Measurements from ENCODE around the gene TAF1C.

The TAF1C gene

GRCh38 chr16:84181144-84181915 lies 5.5 kb downstream of the TAF1C start:
- Histone ChIP-seq H3K36me3 (ENCODE audit: insufficient read depth, low read length) (peaks cover 33% of the 10 kb centered on the region), H3K27me3 (ENCODE audit: control insufficient read depth in 1 of 2, insufficient read depth in 2 of 2, low read length in 2 of 2) (no peaks in the 10 kb centered on the region), H3K4me3 (ENCODE audit: low read depth in 1 of 2, low read length in 2 of 2) (no peak overlapping the region), H3K9ac (ENCODE audit: low read length) (no peak overlapping the region), H3K9me3 (ENCODE audit: low read length) (no peaks in the 10 kb centered on the region), H3K27ac (ENCODE audit: low read depth, low read length) (no peak overlapping the region), H3K4me1 (ENCODE audit: insufficient read depth, low read length) (peaks cover 28% of the 10 kb centered on the region)

GRCh38 chr16:84180519-84181140 lies 6.2 kb downstream of the TAF1C start:
- Histone ChIP-seq H3K9ac (ENCODE audit: low read length) (no peak overlapping the region), H3K4me1 (ENCODE audit: insufficient read depth, low read length) (peaks cover 22% of the 10 kb centered on the region), H3K9me3 (ENCODE audit: low read length) (no peaks in the 10 kb centered on the region), H3K4me3 (ENCODE audit: low read depth in 1 of 2, low read length in 2 of 2) (no peak overlapping the region), H3K36me3 (ENCODE audit: insufficient read depth, low read length) (peaks cover 33% of the 10 kb centered on the region), H3K27me3 (ENCODE audit: control insufficient read depth in 1 of 2, insufficient read depth in 2 of 2, low read length in 2 of 2) (no peaks in the 10 kb centered on the region), H3K27ac (ENCODE audit: low read depth, low read length) (no peak overlapping the region)

- Histone ChIP-seq H3K27ac (ENCODE audit: low read depth, low read length) (no peak overlapping the region), H3K4me1 (ENCODE audit: insufficient read depth, low read length) (peaks cover 21% of the 10 kb centered on the region), H3K4me3 (ENCODE audit: low read depth in 1 of 2, low read length in 2 of 2) (no peak overlapping the region), H3K9me3 (ENCODE audit: low read length) (no peaks in the 10 kb centered on the region), H3K9ac (ENCODE audit: low read length) (no peak overlapping the region), H3K36me3 (ENCODE audit: insufficient read depth, low read length) (peaks cover 33% of the 10 kb centered on the region), H3K27me3 (ENCODE audit: control insufficient read depth in 1 of 2, insufficient read depth in 2 of 2, low read length in 2 of 2) (no peaks in the 10 kb centered on the region)
These were observed 7.1 kb downstream of the TAF1C start for GRCh38 chr16:84179612-84180320.

GRCh38 chr16:84178892-84179611 lies 7.8 kb downstream of the TAF1C start:
- Histone ChIP-seq H3K9ac (ENCODE audit: low read length) (no peak overlapping the region), H3K4me1 (ENCODE audit: insufficient read depth, low read length) (peaks cover 21% of the 10 kb centered on the region), H3K27ac (ENCODE audit: low read depth, low read length) (no peak overlapping the region), H3K27me3 (ENCODE audit: control insufficient read depth in 1 of 2, insufficient read depth in 2 of 2, low read length in 2 of 2) (no peaks in the 10 kb centered on the region), H3K4me3 (ENCODE audit: low read depth in 1 of 2, low read length in 2 of 2) (no peak overlapping the region), H3K36me3 (ENCODE audit: insufficient read depth, low read length) (peaks cover 33% of the 10 kb centered on the region), H3K9me3 (ENCODE audit: low read length) (no peaks in the 10 kb centered on the region)

DNA sequence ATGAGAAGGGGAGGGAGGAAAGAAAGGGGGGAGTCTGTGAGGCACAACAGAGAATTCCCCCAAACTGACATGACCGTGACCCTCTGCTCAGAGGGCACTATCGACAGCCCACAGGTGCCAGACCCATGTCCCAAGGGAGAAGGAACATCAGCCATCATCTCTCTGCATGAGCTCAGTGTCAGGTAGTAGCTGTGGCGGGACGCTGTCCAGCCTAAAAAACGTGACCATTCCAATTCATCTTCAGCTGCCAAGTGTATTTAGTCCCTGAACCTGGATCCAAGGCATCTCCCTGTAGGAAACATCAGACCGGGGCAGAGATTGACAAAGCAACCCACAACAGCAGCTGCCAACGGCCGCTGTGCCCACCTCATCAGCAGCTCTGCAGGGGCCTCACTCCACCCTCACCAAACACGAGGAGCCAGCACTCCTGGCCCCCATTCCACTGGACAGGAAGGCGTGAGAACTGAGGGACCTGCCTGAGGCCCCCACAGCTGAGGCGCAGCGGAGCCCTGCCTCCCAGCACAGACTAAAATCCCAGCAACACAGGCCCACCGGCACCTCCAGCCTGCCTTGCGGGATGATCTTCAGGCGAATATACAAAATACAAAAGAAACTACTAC lies 8.6 kb downstream of the TAF1C start:
- Histone ChIP-seq H3K27me3 (ENCODE audit: control insufficient read depth in 1 of 2, insufficient read depth in 2 of 2, low read length in 2 of 2) (no peaks in the 10 kb centered on the region), H3K4me1 (ENCODE audit: insufficient read depth, low read length) (peaks cover 21% of the 10 kb centered on the region), H3K4me3 (ENCODE audit: low read depth in 1 of 2, low read length in 2 of 2) (no peak overlapping the region), H3K9me3 (ENCODE audit: low read length) (no peaks in the 10 kb centered on the region), H3K36me3 (ENCODE audit: insufficient read depth, low read length) (peaks cover 33% of the 10 kb centered on the region), H3K9ac (ENCODE audit: low read length) (no peak overlapping the region), H3K27ac (ENCODE audit: low read depth, low read length) (peak overlapping the region; percentile 32)

DNA sequence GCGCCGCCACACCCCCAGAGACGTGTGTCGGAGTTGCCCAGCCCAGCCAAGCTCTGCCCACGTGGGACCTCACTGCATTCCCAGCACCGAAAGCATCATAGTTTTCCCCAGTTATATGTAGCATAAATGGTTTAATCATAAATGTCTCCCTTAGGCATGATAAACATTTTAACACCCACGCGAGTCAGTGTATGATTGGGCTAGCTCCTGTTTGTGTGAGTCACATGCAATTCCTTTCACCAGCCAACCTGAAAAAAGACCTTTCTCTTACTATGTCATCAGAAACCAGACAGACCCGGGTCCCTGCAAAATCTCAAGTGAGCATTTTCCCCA lies 9.2 kb downstream of the TAF1C start:
- peak overlapping the region; percentile 32 for H3K27ac ChIP-seq (ENCODE audit: low read depth, low read length)
- peaks cover 21% of the 10 kb centered on the region for H3K4me1 ChIP-seq (ENCODE audit: insufficient read depth, low read length)
- H3K4me3 ChIP-seq (ENCODE audit: low read depth in 1 of 2, low read length in 2 of 2) = no peak overlapping the region
- no peaks in the 10 kb centered on the region for H3K9me3 ChIP-seq (ENCODE audit: low read length)
- H3K36me3 ChIP-seq (ENCODE audit: insufficient read depth, low read length) = peaks cover 28% of the 10 kb centered on the region
- H3K9ac ChIP-seq (ENCODE audit: low read length) = no peak overlapping the region
- no peaks in the 10 kb centered on the region for H3K27me3 ChIP-seq (ENCODE audit: control insufficient read depth in 1 of 2, insufficient read depth in 2 of 2, low read length in 2 of 2)

DNA sequence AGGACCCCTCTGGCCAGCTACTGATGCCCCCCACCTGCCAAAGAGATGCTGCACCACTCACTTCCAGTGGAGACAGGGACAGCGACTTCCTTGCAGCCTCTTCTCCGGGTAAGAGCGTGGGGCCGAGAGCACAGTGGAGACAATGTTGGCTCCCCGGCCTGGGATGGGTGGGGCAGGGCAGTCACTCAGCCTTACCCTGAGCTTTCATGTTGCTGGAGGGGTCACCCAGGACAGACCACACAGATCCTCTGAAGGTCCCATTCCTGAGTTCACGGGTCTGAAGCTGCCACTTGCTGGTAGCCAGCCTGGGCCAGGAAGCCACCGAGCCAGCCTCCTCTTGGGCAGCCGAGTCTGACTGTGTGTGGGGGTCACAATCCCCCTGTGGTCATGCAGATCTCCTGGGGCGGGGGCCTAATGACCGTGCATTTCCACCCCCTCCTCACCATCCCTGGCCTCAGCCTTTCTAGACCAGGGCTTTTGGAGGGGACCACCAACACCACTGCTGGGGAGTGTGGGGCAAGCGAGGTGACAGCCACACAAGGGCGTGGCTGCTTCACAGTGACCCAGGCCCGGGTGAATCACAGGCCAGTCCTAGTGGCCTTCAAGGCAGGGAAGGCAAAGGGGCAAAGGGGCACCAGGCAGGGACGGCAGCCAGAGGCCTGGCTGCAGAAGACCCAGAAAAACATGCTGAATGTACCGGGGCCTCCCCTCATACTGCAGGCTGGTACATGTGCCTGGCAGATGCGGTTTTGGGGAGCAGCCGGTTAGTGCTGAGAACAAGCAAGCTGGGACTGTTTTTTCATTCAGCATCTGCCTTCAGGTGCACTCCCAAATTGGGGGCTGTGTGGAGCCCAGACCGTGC lies 10.4 kb downstream of the TAF1C start:
- Histone ChIP-seq H3K9ac (ENCODE audit: low read length) (no peak overlapping the region), H3K9me3 (ENCODE audit: low read length) (no peaks in the 10 kb centered on the region), H3K27me3 (ENCODE audit: control insufficient read depth in 1 of 2, insufficient read depth in 2 of 2, low read length in 2 of 2) (no peaks in the 10 kb centered on the region), H3K36me3 (ENCODE audit: insufficient read depth, low read length) (peaks cover 17% of the 10 kb centered on the region), H3K4me1 (ENCODE audit: insufficient read depth, low read length) (peaks cover 21% of the 10 kb centered on the region), H3K4me3 (ENCODE audit: low read depth in 1 of 2, low read length in 2 of 2) (no peak overlapping the region), H3K27ac (ENCODE audit: low read depth, low read length) (peak overlapping the region; percentile 32)

GRCh38 chr16:84175350-84176081 lies 11.3 kb downstream of the TAF1C start:
- H3K4me1 ChIP-seq (ENCODE audit: insufficient read depth, low read length) = peaks cover 21% of the 10 kb centered on the region
- no peaks in the 10 kb centered on the region for H3K27me3 ChIP-seq (ENCODE audit: control insufficient read depth in 1 of 2, insufficient read depth in 2 of 2, low read length in 2 of 2)
- no peaks in the 10 kb centered on the region for H3K9me3 ChIP-seq (ENCODE audit: low read length)
- no peak overlapping the region for H3K27ac ChIP-seq (ENCODE audit: low read depth, low read length)
- H3K4me3 ChIP-seq (ENCODE audit: low read depth in 1 of 2, low read length in 2 of 2) = no peak overlapping the region
- no peak overlapping the region for H3K9ac ChIP-seq (ENCODE audit: low read length)
- peaks cover 9% of the 10 kb centered on the region for H3K36me3 ChIP-seq (ENCODE audit: insufficient read depth, low read length)

- no peak overlapping the region for H3K27ac ChIP-seq (ENCODE audit: low read depth, low read length)
- H3K9ac ChIP-seq (ENCODE audit: low read length) = no peak overlapping the region
- H3K9me3 ChIP-seq (ENCODE audit: low read length) = no peaks in the 10 kb centered on the region
- H3K36me3 ChIP-seq (ENCODE audit: insufficient read depth, low read length) = peaks cover 5% of the 10 kb centered on the region
- no peak overlapping the region for H3K4me3 ChIP-seq (ENCODE audit: low read depth in 1 of 2, low read length in 2 of 2)
- H3K4me1 ChIP-seq (ENCODE audit: insufficient read depth, low read length) = peaks cover 21% of the 10 kb centered on the region
- no peaks in the 10 kb centered on the region for H3K27me3 ChIP-seq (ENCODE audit: control insufficient read depth in 1 of 2, insufficient read depth in 2 of 2, low read length in 2 of 2)
These were observed 12.5 kb downstream of the TAF1C start for GRCh38 chr16:84174396-84174795.

DNA sequence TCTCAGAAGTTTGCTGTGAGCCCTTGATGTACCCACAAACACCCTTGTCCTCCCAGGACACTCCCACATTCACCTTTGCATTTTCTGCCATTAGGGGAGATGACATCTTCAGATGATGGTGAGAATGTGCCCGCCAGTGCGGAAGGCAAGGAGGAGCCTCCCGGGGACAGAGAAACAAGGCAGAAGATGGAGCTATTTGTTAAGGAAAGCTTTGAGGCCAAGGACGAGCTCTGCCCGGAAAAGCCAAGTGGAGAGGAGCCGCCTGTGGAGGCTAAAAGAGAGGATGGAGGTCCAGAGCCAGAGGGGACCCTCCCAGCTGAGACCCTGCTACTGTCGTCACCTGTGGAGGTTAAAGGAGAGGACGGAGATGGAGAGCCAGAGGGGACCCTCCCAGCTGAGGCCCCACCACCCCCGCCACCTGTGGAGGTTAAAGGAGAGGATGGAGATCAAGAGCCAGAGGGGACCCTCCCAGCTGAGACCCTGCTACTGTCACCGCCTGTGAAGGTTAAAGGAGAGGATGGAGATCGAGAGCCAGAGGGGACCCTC lies 17.0 kb downstream of the TAF1C start:
- H3K4me3 ChIP-seq (ENCODE audit: low read depth in 1 of 2, low read length in 2 of 2) = no peak overlapping the region
- H3K27me3 ChIP-seq (ENCODE audit: control insufficient read depth in 1 of 2, insufficient read depth in 2 of 2, low read length in 2 of 2) = peaks cover 0 to 5% of the 10 kb centered on the region in 2 donors
- H3K9ac ChIP-seq (ENCODE audit: low read length) = no peak overlapping the region
- no peaks in the 10 kb centered on the region for H3K4me1 ChIP-seq (ENCODE audit: insufficient read depth, low read length)
- H3K27ac ChIP-seq (ENCODE audit: low read depth, low read length) = no peak overlapping the region
- no peaks in the 10 kb centered on the region for H3K9me3 ChIP-seq (ENCODE audit: low read length)
- no peaks in the 10 kb centered on the region for H3K36me3 ChIP-seq (ENCODE audit: insufficient read depth, low read length)

Measured in muscle layer of colon (tissue), 2 donors.